ENCODE data around the gene FLNB. TPM values are rescaled to one million over a fixed set of nuclear protein-coding genes. Genes with fewer than 3 reads are reported as not detected.
A peak's percentile ranks its signal among the peaks of the same experiment; 100 is the strongest.

Gene FLNB
- total RNA-seq, 2 donors from 2014 or later = 37.6 to 59.6 TPM

GRCh38 chr3:58020783-58021071, 12.5 kb downstream of the FLNB start:
- Histone ChIP-seq H3K4me3 (no peak overlapping the region), H3K27ac (peak overlapping the region; percentile 60 to 61), H3K4me1 (peaks cover 0 to 44% of the 10 kb centered on the region in 2 donors)

GRCh38 chr3:58021072-58021959, 13.1 kb downstream of the FLNB start:
- H3K27ac ChIP-seq = peak overlapping the region; percentile 60 to 61

More at GRCh38 chr3:58020783-58021071, 12.5 kb downstream of the FLNB start:
- TF ChIP-seq CTCF (IDR thresholded peaks at IDR 0.05) = no peak
- no peak for DNase-seq (ENCODE audit: low spot score)
- Histone ChIP-seq H3K36me3 (no peaks in the 10 kb centered on the region), H3K27me3 (no peaks in the 10 kb centered on the region), H3K9me3 (no peaks in the 10 kb centered on the region)

GRCh38 chr3:58021962-58022361, 13.7 kb downstream of the FLNB start:
- no peaks in the 10 kb centered on the region for H3K27me3 ChIP-seq
- peaks cover 0 to 50% of the 10 kb centered on the region in 2 donors for H3K4me1 ChIP-seq
- no peaks in the 10 kb centered on the region for H3K9me3 ChIP-seq
- no peaks in the 10 kb centered on the region for H3K36me3 ChIP-seq
- no peak overlapping the region for H3K4me3 ChIP-seq
- no peak for TF ChIP-seq CTCF (IDR thresholded peaks at IDR 0.05)
- no peak overlapping the region for H3K27ac ChIP-seq
- DNase-seq (ENCODE audit: low spot score) = no peak

More at GRCh38 chr3:58021072-58021959, 13.1 kb downstream of the FLNB start:
- Histone ChIP-seq H3K4me3 (no peak overlapping the region), H3K4me1 (peaks cover 0 to 50% of the 10 kb centered on the region in 2 donors), H3K36me3 (no peaks in the 10 kb centered on the region), H3K27me3 (no peaks in the 10 kb centered on the region), H3K9me3 (no peaks in the 10 kb centered on the region)
- DNase-seq (ENCODE audit: low spot score) = no peak
- TF ChIP-seq CTCF (IDR thresholded peaks at IDR 0.05) = no peak

- no peak overlapping the region for H3K4me3 ChIP-seq
- H3K36me3 ChIP-seq = no peaks in the 10 kb centered on the region
- H3K4me1 ChIP-seq = peaks cover 0 to 45% of the 10 kb centered on the region in 2 donors
- no peak overlapping the region for H3K27ac ChIP-seq
- H3K9me3 ChIP-seq = no peaks in the 10 kb centered on the region
- no peaks in the 10 kb centered on the region for H3K27me3 ChIP-seq
- no peak for TF ChIP-seq CTCF (IDR thresholded peaks at IDR 0.05)
- no peak for DNase-seq (ENCODE audit: low spot score)
Measured at GRCh38 chr3:58022490-58022889, 14.3 kb downstream of the FLNB start.

- no peaks in the 10 kb centered on the region for H3K27me3 ChIP-seq
Measured at GRCh38 chr3:58023531-58023930, 15.3 kb downstream of the FLNB start.

More at GRCh38 chr3:58023531-58023930, 15.3 kb downstream of the FLNB start:
- no peaks in the 10 kb centered on the region for H3K9me3 ChIP-seq
- peaks cover 0 to 39% of the 10 kb centered on the region in 2 donors for H3K4me1 ChIP-seq
- H3K36me3 ChIP-seq = no peaks in the 10 kb centered on the region
- no peak for DNase-seq (ENCODE audit: low spot score)
- no peak for TF ChIP-seq CTCF (IDR thresholded peaks at IDR 0.05)
- H3K4me3 ChIP-seq = no peak overlapping the region
- H3K27ac ChIP-seq = no peak overlapping the region

Measured in right atrium auricular region (tissue), 2 donors.